KMS-11 (cell line): ENCODE measurements around the gene ADPRH.

ENCODE experiments used
- H2AFZ ChIP-seq: fragments of 200-600 bp; sonication (generic); 2 replicates; pipeline ENCODE4 v1.6.1; 2016; ENCODE audit warnings: antibody characterized with exemption, mixed run types, low read depth
- H3K27ac ChIP-seq: fragments of 200-600 bp; sonication (generic); 2 replicates; pipeline ENCODE4 v1.6.1; 2016; ENCODE audit warnings: mild to moderate bottlenecking, mixed run types
- H3K27me3 ChIP-seq: fragments of 200-600 bp; sonication (generic); 2 replicates; pipeline ENCODE4 v1.6.1; 2017; ENCODE audit warnings: mild to moderate bottlenecking, low read depth, mixed run types, moderate library complexity; ENCODE audit not compliant: insufficient read depth
- H3K36me3 ChIP-seq: fragments of 200-600 bp; sonication (generic); 2 replicates; pipeline ENCODE4 v1.6.1; 2017; ENCODE audit warnings: mild to moderate bottlenecking, mixed run types; ENCODE audit not compliant: insufficient read depth
- H3K4me1 ChIP-seq: fragments of 200-600 bp; sonication (generic); 2 replicates; pipeline ENCODE4 v1.6.1; 2016; ENCODE audit warnings: mild to moderate bottlenecking, low read depth, mixed run types; ENCODE audit not compliant: poor library complexity, severe bottlenecking
- H3K4me2 ChIP-seq: fragments of 200-600 bp; sonication (generic); 2 replicates; pipeline ENCODE4 v1.7.0; 2016; ENCODE audit warnings: mild to moderate bottlenecking, mixed run types
- H3K4me3 ChIP-seq: fragments of 200-600 bp; sonication (generic); IDR thresholded peaks from 2 replicates; pipeline ENCODE4 v1.6.1; 2017; ENCODE audit warnings: low read depth, low read length, mixed read lengths; ENCODE audit not compliant: insufficient read depth
- H3K79me2 ChIP-seq: fragments of 200-600 bp; sonication (generic); 2 replicates; pipeline ENCODE4 v1.6.1; 2016; ENCODE audit warnings: low read depth, mixed run types; ENCODE audit not compliant: insufficient read depth
- H3K9ac ChIP-seq: fragments of 200-600 bp; sonication (generic); 2 replicates; pipeline ENCODE4 v1.6.1; 2016; ENCODE audit warnings: mild to moderate bottlenecking, mixed run types
- H4K20me1 ChIP-seq: fragments of 200-600 bp; sonication (generic); 2 replicates; pipeline ENCODE4 v1.6.1; 2016; ENCODE audit warnings: mild to moderate bottlenecking, mixed run types; ENCODE audit not compliant: insufficient read depth
- TF ChIP-seq, protein P1 (sequence below): fragments of 200-600 bp; sonication (generic); conservative IDR thresholded peaks from 2 replicates; pipeline ENCODE4 v1.6.1; 2017; ENCODE audit warnings: low read depth, mild to moderate bottlenecking, antibody characterized with exemption, low read length, moderate library complexity, mixed read lengths

Gene ADPRH

DNA sequence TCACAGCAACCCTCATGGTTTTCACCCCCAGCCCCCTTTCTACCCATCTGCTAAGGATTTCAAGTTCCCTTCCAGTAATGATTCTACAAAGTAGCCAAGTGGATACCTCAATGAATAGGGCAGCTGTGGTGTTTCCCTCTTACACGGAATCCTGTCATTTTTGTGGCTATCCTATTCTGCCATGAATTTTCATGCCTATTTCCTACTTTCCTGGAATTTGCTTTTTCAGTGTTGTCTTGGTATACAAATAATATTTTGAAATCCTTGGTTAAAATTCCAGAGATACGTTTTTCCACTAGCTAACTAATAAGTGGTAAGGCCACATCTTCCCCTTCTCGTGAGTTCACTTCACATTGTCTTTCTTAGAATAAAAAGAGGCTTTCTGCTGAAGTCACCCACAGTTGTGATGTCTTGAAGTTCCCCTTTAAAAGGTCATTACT lies 7.5 kb downstream of the ADPRH start:
- no peaks in the 10 kb centered on the region for H3K4me1 ChIP-seq
- no peaks in the 10 kb centered on the region for H3K27me3 ChIP-seq
- H4K20me1 ChIP-seq, result no peaks in the 10 kb centered on the region
- no peak overlapping the region for H2AFZ ChIP-seq
- H3K27ac ChIP-seq, result no peak overlapping the region
- H3K79me2 ChIP-seq, result no peaks in the 10 kb centered on the region
- TF ChIP-seq, protein P1, sequence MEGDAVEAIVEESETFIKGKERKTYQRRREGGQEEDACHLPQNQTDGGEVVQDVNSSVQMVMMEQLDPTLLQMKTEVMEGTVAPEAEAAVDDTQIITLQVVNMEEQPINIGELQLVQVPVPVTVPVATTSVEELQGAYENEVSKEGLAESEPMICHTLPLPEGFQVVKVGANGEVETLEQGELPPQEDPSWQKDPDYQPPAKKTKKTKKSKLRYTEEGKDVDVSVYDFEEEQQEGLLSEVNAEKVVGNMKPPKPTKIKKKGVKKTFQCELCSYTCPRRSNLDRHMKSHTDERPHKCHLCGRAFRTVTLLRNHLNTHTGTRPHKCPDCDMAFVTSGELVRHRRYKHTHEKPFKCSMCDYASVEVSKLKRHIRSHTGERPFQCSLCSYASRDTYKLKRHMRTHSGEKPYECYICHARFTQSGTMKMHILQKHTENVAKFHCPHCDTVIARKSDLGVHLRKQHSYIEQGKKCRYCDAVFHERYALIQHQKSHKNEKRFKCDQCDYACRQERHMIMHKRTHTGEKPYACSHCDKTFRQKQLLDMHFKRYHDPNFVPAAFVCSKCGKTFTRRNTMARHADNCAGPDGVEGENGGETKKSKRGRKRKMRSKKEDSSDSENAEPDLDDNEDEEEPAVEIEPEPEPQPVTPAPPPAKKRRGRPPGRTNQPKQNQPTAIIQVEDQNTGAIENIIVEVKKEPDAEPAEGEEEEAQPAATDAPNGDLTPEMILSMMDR, result no peak
- no peak overlapping the region for H3K9ac ChIP-seq
- no peak overlapping the region for H3K4me2 ChIP-seq
- H3K36me3 ChIP-seq, result no peaks in the 10 kb centered on the region
- no peak overlapping the region for H3K4me3 ChIP-seq

DNA sequence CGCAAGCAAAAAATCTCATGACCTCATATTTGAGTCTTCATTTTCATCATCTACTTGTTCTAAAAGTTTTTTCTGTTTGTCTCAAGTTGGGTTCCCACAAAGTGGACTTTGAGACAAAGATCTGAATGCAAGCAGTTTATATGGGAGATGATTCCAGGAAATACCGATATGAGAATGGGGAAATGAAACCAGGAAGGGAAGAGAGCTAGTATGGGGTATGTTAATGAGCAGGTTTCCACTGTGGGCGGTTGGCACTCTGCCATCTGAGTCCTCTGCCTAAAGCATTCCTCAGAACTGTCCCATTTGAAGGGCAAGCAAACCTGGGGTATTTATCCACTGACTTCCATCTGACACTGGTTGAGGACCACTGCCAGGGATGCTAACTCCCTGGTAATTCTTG lies 8.8 kb downstream of the ADPRH start:
- Histone ChIP-seq H3K9ac (no peak overlapping the region), H4K20me1 (no peaks in the 10 kb centered on the region), H3K4me1 (no peaks in the 10 kb centered on the region), H3K4me3 (no peak overlapping the region), H3K27me3 (no peaks in the 10 kb centered on the region), H3K79me2 (no peaks in the 10 kb centered on the region), H3K27ac (no peak overlapping the region), H2AFZ (no peak overlapping the region), H3K36me3 (no peaks in the 10 kb centered on the region), H3K4me2 (no peak overlapping the region)
- TF ChIP-seq, protein P1, result no peak

DNA sequence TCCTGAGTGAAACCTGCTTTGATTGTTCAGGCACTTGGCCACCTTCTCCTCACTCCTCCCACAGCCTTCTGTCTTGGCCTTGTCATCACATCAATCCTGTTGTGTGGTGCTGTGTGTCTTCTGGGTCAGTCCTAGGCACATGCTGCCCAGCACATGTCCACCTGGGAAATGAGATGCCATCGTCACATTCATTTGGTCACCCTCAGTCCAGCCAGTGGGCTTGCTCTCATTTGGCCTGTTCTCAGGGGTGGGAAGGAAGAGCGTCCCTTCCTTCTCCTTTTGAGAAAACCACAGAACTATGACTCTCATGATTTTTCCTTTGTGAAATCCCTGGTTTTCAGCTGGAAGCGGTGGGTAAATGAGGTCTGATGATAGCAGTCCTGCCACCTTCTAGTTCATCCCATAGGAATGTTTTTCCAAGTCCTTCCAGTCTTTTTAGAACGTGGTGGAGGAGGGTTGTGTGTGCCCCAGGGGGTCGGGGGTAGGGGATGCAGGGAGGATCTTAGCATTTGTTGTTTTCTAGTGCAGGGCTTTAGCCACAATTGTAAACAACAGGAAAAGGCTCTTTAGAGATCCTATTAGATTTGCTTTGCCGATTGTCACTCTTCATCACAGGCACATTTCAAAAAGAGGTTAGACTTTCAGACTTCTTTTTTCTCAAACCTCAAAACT lies 9.9 kb downstream of the ADPRH start:
- Histone ChIP-seq H3K9ac (no peak overlapping the region), H3K4me1 (no peaks in the 10 kb centered on the region), H3K4me3 (no peak overlapping the region), H3K79me2 (no peaks in the 10 kb centered on the region), H3K27ac (no peak overlapping the region), H4K20me1 (no peaks in the 10 kb centered on the region), H3K36me3 (no peaks in the 10 kb centered on the region), H3K27me3 (no peaks in the 10 kb centered on the region), H2AFZ (no peak overlapping the region), H3K4me2 (no peak overlapping the region)
- TF ChIP-seq, protein P1, result no peak

DNA sequence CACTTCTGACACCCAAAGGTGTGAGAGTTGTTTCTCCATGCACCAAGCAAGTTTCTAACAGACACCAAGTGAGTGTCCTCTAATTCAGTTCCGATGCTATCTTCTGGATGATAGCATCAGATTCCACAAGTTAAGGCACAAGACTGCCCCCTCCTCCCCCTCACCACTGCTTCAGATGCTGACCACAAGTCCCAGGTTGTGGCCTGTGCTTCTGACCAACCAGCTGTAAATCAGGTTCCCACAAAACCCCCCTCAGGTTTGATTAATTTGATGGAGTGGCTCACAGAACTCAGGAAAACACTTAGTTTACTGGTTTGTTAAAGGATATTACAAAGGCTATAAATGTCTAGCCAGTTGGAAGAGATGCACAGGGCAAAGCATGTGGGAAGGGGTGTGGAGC lies 11.4 kb downstream of the ADPRH start:
- Histone ChIP-seq H3K4me3 (no peak overlapping the region), H3K27ac (no peak overlapping the region), H4K20me1 (no peaks in the 10 kb centered on the region), H3K36me3 (no peaks in the 10 kb centered on the region), H3K9ac (no peak overlapping the region), H2AFZ (no peak overlapping the region), H3K79me2 (no peaks in the 10 kb centered on the region), H3K4me2 (no peak overlapping the region), H3K27me3 (no peaks in the 10 kb centered on the region), H3K4me1 (peaks cover under 1% of the 10 kb centered on the region)
- TF ChIP-seq, protein P1, result no peak
